SK-N-SH treated with all-trans-retinoic acid at 6 μM for 48 hours (cell line): ENCODE measurements around the gene SUGP2.

Source experiments
- ARNTL ChIP-seq: fragments of 450-650 bp; formaldehyde crosslinking; IDR thresholded peaks from 2 replicates; pipeline ENCODE4 v1.5.0; 2020; ENCODE audit warnings: low read depth, mild to moderate bottlenecking, moderate library complexity, borderline replicate concordance
- PPARA ChIP-seq: fragments of 250-450 bp; sonication (Bioruptor Pico); IDR thresholded peaks from 2 replicates; pipeline ENCODE4 v1.5.0; 2020; ENCODE audit warnings: mild to moderate bottlenecking, borderline replicate concordance
- RARB ChIP-seq: fragments of 250-450 bp; sonication (Bioruptor Pico); IDR thresholded peaks from 2 replicates; pipeline ENCODE4 v1.8.0; 2021; ENCODE audit warnings: mild to moderate bottlenecking, moderate library complexity
- TOX ChIP-seq: fragments of 250-450 bp; sonication (Bioruptor Pico); IDR thresholded peaks from 2 replicates; pipeline ENCODE4 v1.8.0; 2021; ENCODE audit warnings: mild to moderate bottlenecking, moderate library complexity, borderline replicate concordance
- ZC3H10 ChIP-seq: fragments of 250-450 bp; sonication (Bioruptor Pico); IDR thresholded peaks from 2 replicates; pipeline ENCODE4 v1.5.1; 2021; ENCODE audit warnings: mild to moderate bottlenecking, moderate library complexity
- ZFP3 ChIP-seq: fragments of 250-450 bp; sonication (Bioruptor Pico); IDR thresholded peaks from 2 replicates; pipeline ENCODE4 v1.5.0; 2020; ENCODE audit warnings: mild to moderate bottlenecking, moderate library complexity
- ZFP30 ChIP-seq: fragments of 450-650 bp; formaldehyde crosslinking; IDR thresholded peaks from 2 replicates; pipeline ENCODE4 v1.5.0; 2022; ENCODE audit warnings: mild to moderate bottlenecking, moderate library complexity
- ZNF70 ChIP-seq: fragments of 450-650 bp; formaldehyde crosslinking; IDR thresholded peaks from 2 replicates; pipeline ENCODE4 v1.5.0; 2020; ENCODE audit warnings: mild to moderate bottlenecking, moderate library complexity
- ZNF8 ChIP-seq: fragments of 450-650 bp; formaldehyde crosslinking; IDR thresholded peaks from 2 replicates; pipeline ENCODE4 v1.5.0; 2020; ENCODE audit warnings: mild to moderate bottlenecking, moderate library complexity
- TF ChIP-seq, protein P1 (sequence below): fragments of 250-450 bp; sonication (Bioruptor Pico); IDR thresholded peaks from 2 replicates; pipeline ENCODE4 v1.5.1; 2020; ENCODE audit warnings: low read depth, mild to moderate bottlenecking, moderate library complexity
- TF ChIP-seq, protein P2 (sequence below): fragments of 250-450 bp; sonication (Bioruptor Pico); IDR thresholded peaks from 2 replicates; pipeline ENCODE4 v1.8.0; 2020; ENCODE audit warnings: mild to moderate bottlenecking, moderate library complexity, borderline replicate concordance

DNA sequence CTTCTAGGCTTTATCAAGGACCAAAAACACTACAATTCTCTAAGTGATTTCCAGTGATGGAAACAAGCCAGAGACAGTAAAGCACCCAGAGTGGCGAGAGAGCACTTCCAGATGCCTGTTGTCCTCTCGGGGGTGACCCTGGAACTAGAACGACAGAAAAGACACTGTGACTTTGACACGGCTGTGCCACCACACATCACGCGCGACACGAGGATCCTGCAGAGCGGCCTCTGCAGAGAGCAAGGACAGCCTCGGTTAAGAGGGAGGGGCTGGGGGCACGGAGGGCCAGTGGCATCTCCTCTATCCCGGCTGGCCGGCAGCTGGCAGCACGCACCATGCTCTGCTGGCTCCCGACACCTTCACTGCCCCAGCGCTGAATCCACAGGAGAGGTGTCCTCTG, 42.3 kb downstream of the SUGP2 start:
- TF ChIP-seq ZFP30 (CRISPR knock-in tag) (no peak), TOX (no peak), PPARA (CRISPR knock-in tag) (no peak), ZC3H10 (CRISPR knock-in tag) (no peak), ZNF70 (CRISPR knock-in tag) (no peak), ZFP3 (CRISPR knock-in tag) (no peak), RARB (no peak), ARNTL (CRISPR knock-in tag) (no peak), ZNF8 (CRISPR knock-in tag) (no peak)
- TF ChIP-seq, protein P1, sequence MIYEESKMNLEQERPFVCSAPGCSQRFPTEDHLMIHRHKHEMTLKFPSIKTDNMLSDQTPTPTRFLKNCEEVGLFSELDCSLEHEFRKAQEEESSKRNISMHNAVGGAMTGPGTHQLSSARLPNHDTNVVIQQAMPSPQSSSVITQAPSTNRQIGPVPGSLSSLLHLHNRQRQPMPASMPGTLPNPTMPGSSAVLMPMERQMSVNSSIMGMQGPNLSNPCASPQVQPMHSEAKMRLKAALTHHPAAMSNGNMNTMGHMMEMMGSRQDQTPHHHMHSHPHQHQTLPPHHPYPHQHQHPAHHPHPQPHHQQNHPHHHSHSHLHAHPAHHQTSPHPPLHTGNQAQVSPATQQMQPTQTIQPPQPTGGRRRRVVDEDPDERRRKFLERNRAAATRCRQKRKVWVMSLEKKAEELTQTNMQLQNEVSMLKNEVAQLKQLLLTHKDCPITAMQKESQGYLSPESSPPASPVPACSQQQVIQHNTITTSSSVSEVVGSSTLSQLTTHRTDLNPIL = no peak
- TF ChIP-seq, protein P2, sequence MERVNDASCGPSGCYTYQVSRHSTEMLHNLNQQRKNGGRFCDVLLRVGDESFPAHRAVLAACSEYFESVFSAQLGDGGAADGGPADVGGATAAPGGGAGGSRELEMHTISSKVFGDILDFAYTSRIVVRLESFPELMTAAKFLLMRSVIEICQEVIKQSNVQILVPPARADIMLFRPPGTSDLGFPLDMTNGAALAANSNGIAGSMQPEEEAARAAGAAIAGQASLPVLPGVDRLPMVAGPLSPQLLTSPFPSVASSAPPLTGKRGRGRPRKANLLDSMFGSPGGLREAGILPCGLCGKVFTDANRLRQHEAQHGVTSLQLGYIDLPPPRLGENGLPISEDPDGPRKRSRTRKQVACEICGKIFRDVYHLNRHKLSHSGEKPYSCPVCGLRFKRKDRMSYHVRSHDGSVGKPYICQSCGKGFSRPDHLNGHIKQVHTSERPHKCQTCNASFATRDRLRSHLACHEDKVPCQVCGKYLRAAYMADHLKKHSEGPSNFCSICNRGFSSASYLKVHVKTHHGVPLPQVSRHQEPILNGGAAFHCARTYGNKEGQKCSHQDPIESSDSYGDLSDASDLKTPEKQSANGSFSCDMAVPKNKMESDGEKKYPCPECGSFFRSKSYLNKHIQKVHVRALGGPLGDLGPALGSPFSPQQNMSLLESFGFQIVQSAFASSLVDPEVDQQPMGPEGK (CRISPR knock-in tag) = no peak
